ENCODE results near the gene HOXB1. TPM values are rescaled to one million over a fixed set of nuclear protein-coding genes. Genes with fewer than 3 reads are reported as not detected.

Gene HOXB1
- total and polyA plus RNA-seq, 2 donors (not counting 3 experiments of a cell fraction or from before 2014, with no cell fraction given), result not detected

DNA sequence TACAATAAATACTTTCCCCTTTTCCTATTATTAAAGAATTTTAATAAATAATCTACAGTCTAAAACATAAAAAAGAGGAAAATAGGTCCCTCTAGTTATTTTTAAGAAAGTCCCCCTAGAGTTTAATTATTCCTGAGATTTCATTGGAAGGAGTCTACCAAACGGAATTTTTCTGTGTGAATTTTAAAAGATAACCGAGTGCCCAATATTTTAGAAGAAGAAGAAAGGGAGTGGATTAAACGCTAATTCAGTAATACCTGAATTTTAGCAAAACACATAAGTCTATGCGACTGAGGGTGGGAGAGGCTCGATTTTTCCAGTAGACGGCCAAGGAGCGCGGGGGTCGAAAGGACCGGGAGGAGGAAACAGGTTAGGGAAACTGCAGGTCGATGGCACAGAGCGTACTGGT, 11.9 kb upstream of the HOXB1 start:
- dilution Hi-C loops (cut with MboI; ENCODE audit: extremely low pct_ligation_motif_present, low sequenced_read_pairs), result no loop called here
- H3K27me3 ChIP-seq (ENCODE audit: control insufficient read depth in 2 of 2, insufficient read depth in 2 of 2, low read length in 2 of 2), result no peaks in the 10 kb centered on the region
- H3K79me2 ChIP-seq (ENCODE audit: control insufficient read depth, insufficient read depth, low read length), result peaks cover 51% of the 10 kb centered on the region

DNA sequence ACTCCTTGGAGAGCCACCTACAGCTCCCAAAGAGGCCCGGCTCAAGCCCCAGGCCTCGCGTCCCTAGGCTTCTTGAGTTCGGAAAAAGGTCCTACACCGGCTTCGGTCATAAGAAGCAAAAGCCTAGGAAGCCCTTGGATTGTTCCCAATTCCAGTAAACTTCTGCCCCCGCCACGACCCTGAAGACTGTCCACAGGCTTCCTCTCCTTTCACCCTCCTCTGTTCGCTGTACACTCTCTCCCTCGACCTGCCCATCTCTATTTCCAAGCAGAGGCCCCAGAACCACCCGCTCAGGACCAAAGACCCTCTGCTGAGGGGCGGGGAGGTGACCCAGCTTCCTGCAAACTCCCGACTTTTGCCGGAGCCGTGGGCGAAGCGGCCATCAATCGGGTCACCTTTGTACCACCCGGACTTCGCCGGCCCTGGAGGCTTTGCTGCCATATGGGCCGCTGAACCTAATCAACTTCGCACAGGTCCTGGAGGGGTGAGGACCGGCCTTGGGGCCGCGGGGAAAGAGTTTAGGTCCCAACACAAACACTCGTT, 11.4 kb upstream of the HOXB1 start:
- Histone ChIP-seq H3K27ac (ENCODE audit: insufficient read depth, low read depth, low read length) (peak overlapping the region; percentile 80), H4K20me1 (replicated peaks; ENCODE audit: control insufficient read depth, extremely low read depth, insufficient read depth, low read length) (no peaks in the 10 kb centered on the region), H3K36me3 (ENCODE audit: control insufficient read depth in 2 of 2, extremely low read depth in 1 of 2, insufficient read depth in 2 of 2, low read length in 2 of 2) (no peaks in the 10 kb centered on the region), H3K9me1 (replicated peaks; ENCODE audit: control insufficient read depth, extremely low read depth, insufficient read depth, low read length) (no peaks in the 10 kb centered on the region), H3K9ac (replicated peaks; ENCODE audit: extremely low read depth, insufficient read depth, low read length) (peak overlapping the region; percentile 91), H3K79me2 (ENCODE audit: control insufficient read depth, insufficient read depth, low read length) (peaks cover 48% of the 10 kb centered on the region), H3K27me3 (ENCODE audit: control insufficient read depth in 2 of 2, insufficient read depth in 2 of 2, low read length in 2 of 2) (no peaks in the 10 kb centered on the region), H3K9me3 (replicated peaks; ENCODE audit: control insufficient read depth, insufficient read depth, low read length) (no peaks in the 10 kb centered on the region), H3K4me2 (ENCODE audit: insufficient read depth, low read length) (peak overlapping the region; percentile 89), H2AFZ (ENCODE audit: low read depth, low read length) (peak overlapping the region; percentile 46), H3K4me3 (replicated peaks in 1 of 3; ENCODE audit: insufficient read depth in 1 of 3, low read depth in 1 of 3, low read length in 3 of 3) (peak overlapping the region; percentile 88 to 99 (median 97)), H3K4me1 (ENCODE audit: control insufficient read depth, extremely low read depth, insufficient read depth, low read length) (peaks cover 32% of the 10 kb centered on the region)
- TSS peak; percentile 40 for BruUV-seq (replicated peaks)
- CTCF ChIA-PET, result interaction anchor here (0.9 to 3.9 kb wide), 9 partner anchors 15 to 209 kb away, joined by 3 to 14 read pairs (median 4); partner anchors contain the start of gene HOXB5
- intact Hi-C loops (cut with micrococcal nuclease), result loop anchor here (2.0 kb wide), 1 partner anchor 49 kb away; no protein-coding TSS in a partner anchor
- dilution Hi-C loops (cut with MboI; ENCODE audit: extremely low pct_ligation_motif_present, low sequenced_read_pairs), result no loop called here
- FAIRE-seq (peak; percentile 64), DNase-seq (ENCODE audit: low read depth, low spot score) (peak; percentile 66)
- POLR2A ChIA-PET, result interaction anchor here (0.9 kb wide), 1 partner anchor 9 kb away, joined by 4 read pairs; no protein-coding TSS in a partner anchor
- TF ChIP-seq POLR2AphosphoS5 (IDR thresholded peaks at IDR 0.05; ENCODE audit: insufficient read depth, low read depth, low read length) (peak; percentile 5), JUN (IDR thresholded peaks at IDR 0.05; ENCODE audit: borderline replicate concordance, insufficient read depth, insufficient read length, low read depth) (no peak)

More for the DNA sequence above, 11.9 kb upstream of the HOXB1 start:
- H2AFZ ChIP-seq (ENCODE audit: low read depth, low read length), result no peak overlapping the region
- peak overlapping the region; percentile 88 to 99 (median 97) for H3K4me3 ChIP-seq (replicated peaks in 1 of 3; ENCODE audit: insufficient read depth in 1 of 3, low read depth in 1 of 3, low read length in 3 of 3)
- no peaks in the 10 kb centered on the region for H3K9me1 ChIP-seq (replicated peaks; ENCODE audit: control insufficient read depth, extremely low read depth, insufficient read depth, low read length)
- H4K20me1 ChIP-seq (replicated peaks; ENCODE audit: control insufficient read depth, extremely low read depth, insufficient read depth, low read length), result no peaks in the 10 kb centered on the region
- peak overlapping the region; percentile 89 for H3K4me2 ChIP-seq (ENCODE audit: insufficient read depth, low read length)
- DNase-seq (ENCODE audit: low read depth, low spot score) (no peak), FAIRE-seq (no peak)
- POLR2A ChIA-PET, result no interaction called here
- TF ChIP-seq, protein P1, sequence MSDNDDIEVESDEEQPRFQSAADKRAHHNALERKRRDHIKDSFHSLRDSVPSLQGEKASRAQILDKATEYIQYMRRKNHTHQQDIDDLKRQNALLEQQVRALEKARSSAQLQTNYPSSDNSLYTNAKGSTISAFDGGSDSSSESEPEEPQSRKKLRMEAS (IDR thresholded peaks at IDR 0.05; ENCODE audit: insufficient read depth, insufficient read length), result no peak
- no peak for TF ChIP-seq MYC (IDR thresholded peaks at IDR 0.05; ENCODE audit: low read depth, low read length)
- TF ChIP-seq JUN (IDR thresholded peaks at IDR 0.05; ENCODE audit: borderline replicate concordance, insufficient read depth, insufficient read length, low read depth), result no peak
- no peaks in the 10 kb centered on the region for H3K9me3 ChIP-seq (replicated peaks; ENCODE audit: control insufficient read depth, insufficient read depth, low read length)
- TSS peak; percentile 54 for BruUV-seq (replicated peaks)
- H3K9ac ChIP-seq (replicated peaks; ENCODE audit: extremely low read depth, insufficient read depth, low read length), result peak overlapping the region; percentile 91
- H3K27ac ChIP-seq (ENCODE audit: insufficient read depth, low read depth, low read length), result peak overlapping the region; percentile 80
- H3K4me1 ChIP-seq (ENCODE audit: control insufficient read depth, extremely low read depth, insufficient read depth, low read length), result peaks cover 37% of the 10 kb centered on the region
- CTCF ChIA-PET, result interaction anchor here (1.9 kb wide), 1 partner anchor 191 kb away, joined by 5 read pairs; no protein-coding TSS in a partner anchor
- intact Hi-C loops (cut with micrococcal nuclease), result loop anchor here (2.0 kb wide), 1 partner anchor 50 kb away; no protein-coding TSS in a partner anchor
- no peaks in the 10 kb centered on the region for H3K36me3 ChIP-seq (ENCODE audit: control insufficient read depth in 2 of 2, extremely low read depth in 1 of 2, insufficient read depth in 2 of 2, low read length in 2 of 2)
